ENCODE data around the gene DOCK4.

- no peak for TF ChIP-seq POLR2A (IDR thresholded peaks at IDR 0.05)
- no peak for TF ChIP-seq CTCF (IDR thresholded peaks at IDR 0.05)
Observed at GRCh38 chr7:111927353-111928019, 278.7 kb downstream of the DOCK4 start.
